HUDEP-2 (cell line): ENCODE data around the gene ATP11A.
"Not testable (repeated sequence)": the region's sequence is repeated elsewhere in the genome, so short reads cannot be mapped to it uniquely, and the experiment has no call there.

Source experiments
- DNase-seq, 76 experiments: peaks; one replicate each; lab custom pipeline; 2025; ENCODE audit not compliant: unreplicated experiment in 76 of 76; lab: John Stamatoyannopoulos, UW

The ATP11A gene

DNA sequence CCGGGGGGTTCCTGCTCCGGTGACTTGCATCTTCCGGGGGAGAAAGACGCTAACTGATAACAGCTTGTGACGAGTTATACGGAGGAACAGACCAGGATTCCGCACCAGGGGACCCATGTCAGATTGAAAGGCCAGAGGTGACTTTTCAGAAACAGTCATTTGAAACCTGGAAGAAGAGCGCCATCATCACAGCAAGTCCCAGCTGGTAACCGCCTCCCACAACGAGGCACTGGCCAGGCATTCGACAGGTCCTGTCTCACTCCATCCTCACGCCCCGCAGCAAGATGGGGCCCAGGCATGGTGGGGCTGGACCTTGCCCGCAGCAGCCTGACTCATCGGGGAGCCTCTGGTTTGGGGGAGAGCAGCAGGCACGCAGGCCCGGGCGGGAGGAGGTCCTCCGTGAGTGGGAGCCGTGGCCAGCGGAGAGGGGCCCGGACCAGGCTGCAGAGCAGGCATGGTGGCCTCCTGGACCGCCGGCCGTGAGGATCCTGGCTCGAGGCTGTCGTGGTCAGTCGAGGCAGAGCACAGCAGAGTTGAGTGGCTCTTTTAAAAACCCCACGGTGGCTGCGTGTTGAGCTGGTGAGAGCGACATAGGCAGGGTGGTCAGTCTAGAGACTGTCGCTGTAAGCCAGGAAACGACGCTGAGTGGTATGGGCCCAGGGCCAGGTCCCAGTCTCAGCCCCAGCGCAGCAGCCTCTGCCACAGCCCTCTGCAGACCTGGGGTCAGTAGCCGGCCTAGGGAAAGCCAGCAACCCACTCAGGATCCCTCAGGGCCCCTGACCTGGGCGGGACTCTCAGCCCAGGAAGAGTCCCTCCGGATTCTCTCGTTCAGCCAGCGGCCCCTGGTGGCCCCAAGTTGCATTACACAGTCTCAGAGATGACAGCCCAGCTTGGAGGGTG is 184.3 kb downstream of the ATP11A start:
- peak in 61 of 76 experiments; percentile 4 to 68 (median 46) for DNase-seq

DNA sequence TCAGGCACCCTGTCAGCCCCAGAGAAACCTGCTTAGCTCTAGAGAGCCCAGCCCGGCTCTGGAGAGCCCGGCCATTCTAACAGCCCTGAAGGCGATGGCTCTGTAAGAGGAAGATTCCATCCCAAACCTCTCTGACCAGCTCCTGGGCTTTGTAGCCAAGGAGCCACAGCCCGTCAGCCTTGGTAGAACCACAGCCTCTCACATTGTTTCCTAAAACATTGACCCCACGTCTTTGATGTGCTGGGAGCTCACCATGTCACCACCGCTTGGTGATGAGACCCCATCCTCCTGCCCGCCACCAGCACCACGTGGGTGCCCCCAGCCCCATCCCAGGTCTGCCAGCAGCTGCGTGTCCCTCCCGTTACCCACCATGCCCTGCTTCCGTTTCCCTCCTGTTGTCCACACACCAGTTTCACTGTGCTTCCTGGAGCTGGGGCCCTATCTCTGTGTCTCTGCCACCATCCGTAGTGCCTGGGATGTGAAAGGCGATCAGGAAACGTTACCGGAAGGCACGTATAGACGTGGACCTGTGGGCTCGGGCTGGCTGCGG is 185.0 kb downstream of the ATP11A start:
- no peak for DNase-seq

DNA sequence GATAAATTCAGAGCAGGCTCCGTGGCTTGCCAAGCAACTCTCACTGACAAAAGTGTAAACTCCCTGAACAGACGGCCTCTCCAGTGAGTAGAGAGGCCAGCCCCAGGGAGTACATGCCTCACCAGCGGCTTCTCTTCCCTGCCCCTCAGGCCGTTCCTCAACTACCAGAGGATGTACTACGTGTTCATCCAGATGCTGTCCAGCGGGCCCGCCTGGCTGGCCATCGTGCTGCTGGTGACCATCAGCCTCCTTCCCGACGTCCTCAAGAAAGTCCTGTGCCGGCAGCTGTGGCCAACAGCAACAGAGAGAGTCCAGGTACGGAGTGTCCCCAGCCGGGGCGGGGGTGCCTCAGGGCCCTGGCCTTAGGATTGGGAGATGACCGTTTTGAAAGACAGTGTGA is 185.8 kb downstream of the ATP11A start:
- DNase-seq, result no peak

DNA sequence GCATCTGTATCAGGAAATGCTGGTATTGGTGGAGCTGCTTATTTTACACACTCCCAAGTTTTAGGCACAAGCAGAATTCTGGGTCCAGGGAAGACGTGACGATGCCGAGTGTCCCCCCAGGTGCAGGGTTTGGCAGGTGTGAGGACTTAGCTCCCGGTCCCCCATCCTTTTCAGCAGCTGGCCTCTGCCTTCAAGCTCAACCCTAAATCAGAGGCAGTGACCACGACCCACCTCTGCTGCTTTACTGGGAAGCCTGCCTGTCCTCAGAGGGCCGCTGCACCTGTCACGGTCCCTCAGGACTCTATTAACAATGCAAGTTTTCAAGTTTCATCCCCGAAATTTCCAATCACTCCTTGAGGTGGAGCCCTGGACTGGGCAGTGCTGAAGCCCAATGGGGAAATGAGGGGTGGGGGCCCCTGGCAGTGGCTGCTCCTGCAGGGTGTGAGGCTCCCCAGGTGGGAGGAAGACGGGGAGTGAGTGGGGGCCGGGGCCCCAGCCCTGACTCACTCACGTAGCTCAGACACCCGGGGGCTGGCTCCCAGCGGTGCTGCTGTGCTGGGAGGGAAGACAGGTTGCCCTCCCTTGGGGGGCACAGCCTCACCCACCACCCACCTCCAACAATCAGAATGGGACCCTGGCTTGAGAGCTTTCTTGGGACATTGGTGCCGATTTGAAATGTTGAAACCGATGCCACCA is 186.6 kb downstream of the ATP11A start:
- DNase-seq, result no peak

DNA sequence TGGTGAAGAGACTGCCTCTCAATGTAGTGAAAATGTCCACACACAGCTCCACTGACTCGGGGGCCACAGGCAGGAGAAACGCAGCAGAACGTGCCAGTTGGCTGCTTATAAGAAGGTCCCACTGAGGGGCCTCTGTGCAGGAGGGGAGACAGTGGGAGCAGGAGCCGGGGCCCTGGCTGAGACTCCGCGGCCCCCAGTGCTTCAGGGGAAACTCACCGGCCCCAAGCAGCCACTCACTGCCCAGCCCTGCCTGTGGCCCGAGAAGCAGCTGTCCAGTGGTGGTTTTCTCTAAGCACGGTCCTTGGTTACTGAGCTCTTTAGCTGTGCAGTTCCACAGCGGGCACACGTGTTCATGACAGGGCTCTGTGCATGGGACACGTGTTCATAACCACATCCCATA is 187.2 kb downstream of the ATP11A start:
- DNase-seq, result no peak

DNA sequence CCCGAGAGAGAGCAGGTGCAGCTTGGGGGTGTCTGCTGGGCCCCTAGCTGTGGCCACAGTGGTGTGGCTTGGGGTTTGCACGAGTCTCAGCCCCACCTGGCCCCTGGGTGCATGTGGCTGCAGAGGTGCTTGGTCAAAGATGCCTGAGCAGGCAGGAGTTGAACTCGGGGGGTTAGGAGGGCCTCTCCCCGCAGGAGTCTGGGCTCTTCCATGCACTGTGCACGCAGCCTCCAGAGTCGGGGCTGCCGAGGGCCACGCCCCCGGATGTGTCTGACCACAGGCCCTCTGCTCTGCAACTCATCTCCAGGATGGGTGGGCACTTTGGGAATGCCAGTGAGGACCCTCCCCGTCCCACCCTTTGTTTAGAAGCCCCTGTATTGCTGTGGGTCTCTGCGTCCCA is 187.7 kb downstream of the ATP11A start:
- DNase-seq, result no peak

DNA sequence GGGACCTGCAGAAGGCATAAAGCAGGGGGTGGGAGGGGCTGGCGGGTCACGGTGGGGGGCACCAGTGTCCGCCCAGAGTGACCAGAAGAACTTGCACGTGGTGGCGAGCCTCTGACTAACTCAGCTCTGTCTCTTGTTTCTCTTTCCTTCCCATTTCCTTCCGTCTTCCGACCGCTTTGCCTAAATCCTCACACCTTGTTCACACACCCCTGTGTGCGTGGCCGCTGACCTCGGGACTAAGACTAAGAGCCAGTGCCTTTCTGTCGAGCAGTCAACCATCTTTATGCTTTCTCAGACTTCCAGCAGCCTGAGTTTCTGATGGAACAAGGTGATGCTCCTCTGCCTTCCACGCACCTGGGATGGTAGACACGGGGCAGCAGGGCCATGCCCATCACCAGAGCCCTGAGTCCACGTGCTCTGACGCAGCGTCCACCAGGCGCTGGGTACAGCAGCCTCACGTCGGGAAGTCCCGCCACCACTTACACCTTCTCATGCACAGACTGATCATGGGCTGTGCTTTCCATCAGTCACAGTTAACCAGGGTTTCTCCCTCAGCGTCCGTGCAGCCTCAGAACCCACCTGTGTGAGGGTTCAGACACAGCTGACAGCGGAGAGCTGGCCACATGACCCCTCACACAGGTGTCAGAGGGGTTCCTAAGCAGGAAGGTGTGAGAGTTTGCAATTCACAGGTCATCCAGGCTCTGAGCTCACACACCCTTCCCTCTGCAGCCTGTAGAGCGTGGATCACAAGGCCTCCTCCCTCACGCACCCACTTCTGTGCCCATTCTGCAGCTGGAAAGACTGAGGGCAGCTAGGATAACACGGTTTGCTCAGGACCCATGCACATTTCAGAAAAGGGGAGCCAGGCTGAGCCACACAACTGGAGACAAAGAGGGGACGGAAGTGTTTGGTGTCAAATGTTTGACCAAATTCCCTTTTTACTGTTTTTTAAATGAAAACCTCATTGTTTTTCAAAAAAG is 188.4 kb downstream of the ATP11A start:
- DNase-seq, result no peak

DNA sequence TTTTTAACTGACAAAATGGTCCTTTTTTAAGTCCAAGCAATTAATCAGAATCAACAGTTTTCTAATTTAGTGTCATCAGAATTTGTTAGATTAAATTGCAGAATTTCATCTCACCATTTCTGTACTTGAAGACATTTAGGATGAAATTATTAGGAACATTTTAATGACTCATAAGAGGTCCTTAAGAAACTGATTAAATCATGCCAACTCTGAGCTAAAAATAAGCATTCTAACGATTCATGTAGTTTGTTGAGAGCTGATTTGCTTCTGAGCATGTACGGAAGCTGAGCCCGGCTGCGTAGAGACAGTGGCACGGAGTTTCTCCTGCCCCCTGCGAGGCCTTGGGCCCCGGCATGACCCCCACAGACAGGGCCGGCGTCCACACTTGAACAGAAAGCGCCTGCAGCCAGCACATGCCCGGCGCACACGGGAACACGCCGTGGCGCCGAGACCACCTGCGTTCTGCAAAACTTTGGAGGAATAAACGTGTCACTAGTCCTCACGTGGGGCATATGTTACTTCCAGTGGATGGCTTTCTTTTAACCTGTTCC is 189.5 kb downstream of the ATP11A start:
- DNase-seq, result no peak

DNA sequence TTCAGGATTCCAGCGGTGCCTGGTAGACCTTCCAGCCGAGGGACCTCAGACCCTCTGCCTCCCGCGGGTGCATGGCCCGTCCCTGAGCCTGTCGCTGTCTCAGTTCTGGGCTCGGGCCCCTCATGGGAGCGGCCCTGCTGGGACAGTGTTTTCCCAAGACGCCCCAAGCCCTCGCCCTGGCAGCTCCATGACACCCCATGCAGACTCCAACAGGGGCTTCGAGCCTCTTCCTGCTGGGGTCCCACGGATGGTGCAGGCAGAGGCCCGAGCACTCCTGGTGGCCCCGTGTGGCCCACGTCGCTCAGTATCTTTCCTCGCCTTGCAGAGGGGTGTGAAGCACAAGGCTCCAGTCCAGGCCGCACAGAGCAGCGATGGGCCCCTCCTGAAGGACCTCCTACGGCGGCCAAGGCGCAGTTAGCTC is 190.4 kb downstream of the ATP11A start:
- no peak for DNase-seq

DNA sequence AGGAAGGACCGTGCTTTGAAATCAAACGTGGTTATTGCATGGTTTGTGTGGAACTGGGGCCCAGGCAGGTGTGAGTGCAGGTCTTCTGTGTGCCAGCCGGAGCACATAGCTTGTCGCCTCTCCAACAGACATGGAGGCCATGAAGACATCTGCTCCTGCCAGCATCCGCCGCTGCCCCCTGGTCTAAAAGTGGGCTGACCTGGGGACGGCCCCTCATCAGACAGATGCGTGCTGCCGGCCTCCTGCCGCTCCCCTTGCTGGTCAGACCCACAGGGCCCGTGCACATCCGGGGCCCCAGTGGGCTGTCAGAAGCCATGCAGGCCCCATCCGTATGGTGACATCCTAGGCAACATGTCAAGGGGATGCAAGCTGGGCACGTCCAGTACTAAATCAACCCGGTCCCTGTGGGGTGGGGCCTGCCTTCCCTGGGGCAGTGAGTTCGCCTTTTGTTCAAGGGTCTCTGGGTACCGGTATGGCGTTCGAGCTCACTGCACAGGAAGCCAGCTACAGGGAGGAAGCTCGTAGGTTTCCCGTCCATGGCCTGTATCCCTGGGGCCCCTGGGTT is 191.2 kb downstream of the ATP11A start:
- DNase-seq, result no peak

DNA sequence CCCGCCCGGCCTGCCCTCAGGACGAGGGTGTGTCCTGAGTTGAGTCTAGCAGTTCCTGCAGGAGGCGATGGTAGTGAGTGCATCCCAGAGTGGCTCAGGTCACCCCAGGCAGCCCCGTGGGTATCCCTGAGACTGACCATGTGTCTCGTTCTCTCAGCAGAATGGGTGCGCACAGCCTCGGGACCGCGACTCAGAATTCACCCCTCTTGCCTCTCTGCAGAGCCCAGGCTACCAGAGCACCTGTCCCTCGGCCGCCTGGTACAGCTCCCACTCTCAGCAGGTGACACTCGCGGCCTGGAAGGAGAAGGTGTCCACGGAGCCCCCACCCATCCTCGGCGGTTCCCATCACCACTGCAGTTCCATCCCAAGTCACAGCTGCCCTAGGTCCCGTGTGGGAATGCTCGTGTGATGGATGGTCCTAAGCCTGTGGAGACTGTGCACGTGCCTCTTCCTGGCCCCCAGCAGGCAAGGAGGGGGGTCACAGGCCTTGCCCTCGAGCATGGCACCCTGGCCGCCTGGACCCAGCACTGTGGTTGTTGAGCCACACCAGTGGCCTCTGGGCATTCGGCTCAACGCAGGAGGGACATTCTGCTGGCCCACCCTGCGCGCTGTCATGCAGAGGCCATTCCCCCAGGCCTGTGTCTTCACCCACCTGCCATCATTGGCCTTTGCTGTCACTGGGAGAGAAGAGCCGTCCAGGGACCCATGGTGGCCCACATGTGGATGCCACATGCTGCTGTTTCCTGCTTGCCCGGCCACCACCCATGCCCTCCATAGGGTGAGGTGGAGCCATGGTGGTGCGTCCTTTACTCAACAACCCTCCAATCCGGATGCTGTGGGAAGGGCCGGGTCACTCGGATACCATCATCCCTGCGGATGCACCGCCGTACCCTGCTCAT is 192.1 kb downstream of the ATP11A start:
- DNase-seq, result no peak

DNA sequence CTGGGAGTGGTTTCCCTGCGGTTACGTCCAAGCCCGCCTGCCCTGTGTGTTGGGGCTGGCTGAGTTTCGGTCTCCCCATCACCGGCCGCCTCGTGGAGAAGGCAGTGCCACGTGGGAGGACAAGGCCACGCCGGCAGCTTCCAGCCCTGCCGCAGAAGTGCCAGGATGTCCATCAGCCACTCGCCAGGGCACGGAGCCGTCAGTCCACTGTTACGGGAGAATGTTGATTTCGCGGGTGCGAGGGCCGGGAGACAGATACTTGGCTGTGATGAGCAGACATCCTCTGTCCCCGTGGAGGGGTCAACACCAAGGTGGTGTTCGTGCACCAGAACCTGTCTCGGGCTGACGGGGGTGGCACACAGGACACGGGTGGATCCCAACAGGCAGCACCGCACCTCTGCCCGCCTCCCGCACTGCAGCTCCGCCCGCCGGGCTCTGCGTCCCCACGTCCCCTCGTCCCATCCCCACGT is 192.8 kb downstream of the ATP11A start:
- DNase-seq, result no peak

DNA sequence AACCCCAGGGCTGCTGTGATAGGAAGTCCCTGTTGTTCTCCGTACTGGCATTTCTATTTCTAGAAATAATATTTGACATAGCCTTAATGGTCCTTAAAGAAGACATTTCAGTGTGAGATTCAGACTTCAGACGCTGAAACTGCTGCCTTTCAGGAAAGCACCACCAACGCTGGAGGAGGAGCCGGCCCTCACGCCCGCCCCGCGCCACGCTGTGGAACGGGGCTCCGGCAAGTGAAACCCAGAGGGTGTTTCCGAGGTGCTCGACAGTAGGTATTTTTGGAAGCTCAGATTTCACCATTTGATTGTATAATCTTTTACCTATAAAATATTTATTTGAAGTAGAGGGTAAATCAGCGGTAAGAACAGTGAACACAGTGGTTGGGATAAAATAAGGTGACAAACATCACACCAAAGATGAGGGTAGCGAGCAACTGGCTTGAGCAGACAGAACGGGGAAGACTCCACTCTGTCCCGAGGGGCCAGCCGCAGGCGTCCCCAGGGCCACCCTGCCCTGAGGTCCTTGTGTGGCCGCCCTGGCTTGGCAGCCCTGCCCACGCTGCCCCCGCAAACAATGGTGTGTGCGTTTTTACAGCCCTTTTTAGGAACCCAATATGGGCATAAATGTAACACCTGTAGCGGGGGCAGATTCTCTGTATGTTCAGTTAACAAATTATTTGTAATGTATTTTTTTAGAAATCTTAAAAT is 193.6 kb downstream of the ATP11A start:
- DNase-seq, result no peak

DNA sequence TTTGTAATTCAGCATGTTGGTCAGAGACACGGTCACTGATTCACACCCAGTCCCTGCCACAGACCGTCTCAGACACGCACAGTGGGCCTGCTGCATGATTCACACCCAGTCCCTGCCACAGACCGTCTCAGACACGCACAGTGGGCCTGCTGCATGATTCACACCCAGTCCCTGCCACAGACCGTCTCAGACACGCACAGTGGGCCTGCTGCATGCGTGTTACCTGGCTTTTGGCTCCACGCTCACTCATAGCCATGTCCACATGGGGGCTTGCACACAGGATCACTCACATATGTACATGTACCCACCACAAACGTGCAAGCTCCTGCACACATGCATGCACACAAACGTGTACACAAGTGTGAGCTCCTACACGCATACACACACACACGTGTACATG is 194.9 kb downstream of the ATP11A start:
- not testable (repeated sequence) for DNase-seq

DNA sequence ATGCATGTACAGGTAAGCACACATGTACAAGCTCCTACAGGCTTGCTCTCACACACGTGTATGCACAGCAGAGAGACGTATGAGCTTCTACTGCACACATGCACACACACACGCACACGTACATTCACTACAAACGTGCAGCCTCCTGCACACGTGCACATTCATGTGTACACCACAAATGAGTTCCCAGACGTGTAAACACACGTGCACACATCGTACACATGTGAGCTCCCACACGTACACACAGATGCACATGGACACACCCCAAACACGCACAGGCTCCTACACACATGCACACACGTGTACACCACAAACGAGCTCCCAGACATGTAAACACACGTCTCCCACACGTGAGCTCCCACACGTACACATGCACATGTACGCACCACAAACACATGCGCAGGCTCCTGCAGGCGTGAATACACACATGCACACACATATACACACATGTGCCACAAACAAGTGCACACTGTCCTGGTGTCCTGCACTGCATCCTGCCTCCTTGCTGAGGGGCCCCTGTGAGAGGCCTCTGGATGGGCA is 195.5 kb downstream of the ATP11A start:
- DNase-seq, result no peak

DNA sequence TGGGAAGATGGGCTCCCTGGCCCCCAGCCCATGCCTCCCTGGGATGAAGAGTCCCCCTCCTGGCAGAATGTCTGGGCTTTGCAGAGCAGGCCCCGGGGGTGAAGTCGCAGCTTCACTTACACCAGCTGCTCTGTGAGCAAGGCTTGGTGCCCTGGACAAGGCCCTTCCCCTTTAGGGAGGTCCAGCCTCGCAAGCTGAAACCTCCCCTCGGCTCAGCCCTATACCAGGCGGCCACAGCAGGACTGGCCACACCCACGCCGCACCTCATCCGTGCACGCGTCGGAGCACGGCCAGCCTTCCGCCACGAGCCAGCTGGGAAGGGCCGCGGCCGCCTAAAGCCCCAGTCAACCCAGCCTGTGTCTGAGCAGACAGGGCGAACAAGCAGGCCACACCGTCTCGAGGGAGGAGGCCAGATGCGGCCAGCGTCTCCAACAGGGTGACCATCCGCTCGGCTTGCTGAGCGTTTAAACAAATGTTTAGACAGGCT is 196.0 kb downstream of the ATP11A start:
- DNase-seq, result peak in 37 of 76 experiments; percentile 7 to 70 (median 22)

DNA sequence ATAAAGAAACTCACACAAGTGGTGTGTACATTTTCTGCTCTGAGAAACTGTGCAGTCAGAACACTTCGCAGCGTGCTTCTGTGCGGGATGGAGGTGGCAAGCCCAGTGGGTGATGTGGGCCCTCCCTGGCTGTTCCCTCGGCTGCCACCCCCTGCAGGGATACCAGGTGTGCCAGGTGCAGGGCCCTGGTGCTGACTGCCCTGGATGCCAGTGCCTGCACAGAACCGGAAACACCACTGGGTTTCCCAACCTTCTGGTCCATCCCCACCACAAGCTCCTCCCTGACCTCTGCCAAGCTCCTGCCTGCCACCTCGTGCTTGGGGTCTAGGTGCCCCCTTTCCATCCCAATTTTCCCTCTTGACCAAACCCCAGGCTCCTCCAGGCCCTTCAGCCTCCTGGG is 197.3 kb downstream of the ATP11A start:
- no peak for DNase-seq

DNA sequence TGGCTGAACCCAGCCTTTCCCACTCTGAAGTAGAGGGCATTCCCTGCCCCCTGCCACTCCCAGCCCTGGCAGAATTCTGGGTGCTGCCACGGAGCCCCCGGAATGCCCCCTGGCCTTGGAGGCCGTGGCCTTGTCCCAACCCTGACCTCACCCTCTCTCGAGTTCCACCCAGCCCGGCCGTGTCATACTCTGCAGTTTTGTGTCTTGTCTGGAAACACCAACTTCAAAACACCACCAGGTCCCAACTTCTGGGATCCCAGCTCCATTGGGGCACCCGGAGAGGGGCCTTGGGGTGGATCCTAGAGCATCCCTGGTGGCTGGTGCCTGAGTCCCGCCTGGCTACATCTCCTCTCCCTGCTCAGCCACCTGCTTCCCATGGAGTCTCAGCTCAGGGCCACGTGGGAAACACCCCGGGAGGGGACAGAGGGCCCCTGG is 197.7 kb downstream of the ATP11A start:
- DNase-seq, result no peak
